Activated CD4-positive, alpha-beta T cell treated with anti-CD3 and anti-CD28 coated beads, Interleukin-10, Interleukin-2, amounts not matched to agents 100 ng/mL and 50 ng/mL, durations not matched to agents 16 hours and 8 hours (primary cell): ENCODE data around the gene FNDC3A.
A peak's percentile ranks its signal among the peaks of the same experiment; 100 is the strongest.
"Not testable (repeated sequence)": the region's sequence is repeated elsewhere in the genome, so short reads cannot be mapped to it uniquely, and the experiment has no call there.

Experiments
- DNase-seq: peaks from one replicate; pipeline ENCODE4 v3.0.0-alpha.2; 2020

Gene FNDC3A

DNA sequence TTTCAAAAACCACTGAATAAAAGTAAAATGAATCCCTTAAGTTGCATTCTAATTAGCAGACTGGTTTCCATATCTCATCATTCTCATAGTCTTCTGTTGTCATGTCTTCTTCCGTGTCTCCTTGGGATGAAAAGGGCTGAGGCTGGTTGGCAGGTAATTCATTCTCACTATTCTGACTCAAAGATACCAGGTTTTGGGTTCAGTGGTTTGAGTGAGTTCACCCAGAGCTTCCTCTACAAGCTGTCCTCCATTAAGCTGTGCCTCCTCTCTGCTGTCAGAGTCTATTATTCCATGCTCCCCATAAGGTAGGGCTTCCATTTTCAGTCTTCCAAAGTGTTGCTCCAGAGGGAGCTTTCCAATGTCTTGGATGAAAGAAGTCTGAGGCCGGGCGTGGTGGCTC, 68.3 kb downstream of the FNDC3A start:
- DNase-seq: peak; percentile 21

DNA sequence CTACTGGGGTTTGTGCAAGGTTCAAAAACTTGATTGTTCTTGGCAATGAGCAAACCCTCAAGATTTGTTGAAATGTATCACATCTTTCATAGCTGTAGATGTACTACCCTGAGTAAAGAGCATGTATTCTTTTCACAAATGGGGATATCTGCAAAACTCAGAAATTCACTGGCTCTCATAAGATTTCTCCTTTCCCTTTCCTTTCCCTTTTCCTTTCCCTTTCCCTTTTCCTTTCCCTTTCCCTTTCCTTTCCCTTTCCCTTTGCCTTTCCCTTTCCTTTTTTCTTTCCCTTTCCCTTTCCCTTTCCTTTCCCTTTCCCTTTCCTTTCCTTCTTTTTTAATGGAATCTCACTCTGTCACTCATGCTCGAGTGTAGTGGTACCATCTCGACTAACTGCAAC, 69.1 kb downstream of the FNDC3A start:
- DNase-seq: no peak

GRCh38 chr13:49046002-49046401, 70.3 kb downstream of the FNDC3A start:
- DNase-seq: no peak

- no peak for DNase-seq
Observed at GRCh38 chr13:49046519-49046918, 70.8 kb downstream of the FNDC3A start.

DNA sequence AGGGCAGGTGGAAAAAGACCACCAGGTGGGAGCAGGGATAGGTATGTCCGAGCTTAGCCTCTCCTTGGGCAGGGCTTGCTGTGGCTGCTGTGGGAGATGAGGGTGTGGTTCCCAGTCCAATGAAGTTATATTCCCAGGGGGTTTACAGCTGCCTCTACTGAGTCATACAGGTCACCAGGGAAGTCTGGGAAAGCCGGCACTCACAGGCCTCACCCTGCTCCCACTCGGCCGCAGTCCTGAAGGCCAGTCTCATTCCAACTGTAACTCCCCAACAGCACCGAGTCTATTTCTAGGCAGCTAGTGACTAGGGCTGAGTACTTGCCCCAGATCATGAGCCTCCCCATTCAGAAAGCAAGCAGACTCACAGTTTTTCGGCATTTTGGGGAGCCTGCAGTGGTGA, 77.1 kb downstream of the FNDC3A start:
- DNase-seq: no peak

DNA sequence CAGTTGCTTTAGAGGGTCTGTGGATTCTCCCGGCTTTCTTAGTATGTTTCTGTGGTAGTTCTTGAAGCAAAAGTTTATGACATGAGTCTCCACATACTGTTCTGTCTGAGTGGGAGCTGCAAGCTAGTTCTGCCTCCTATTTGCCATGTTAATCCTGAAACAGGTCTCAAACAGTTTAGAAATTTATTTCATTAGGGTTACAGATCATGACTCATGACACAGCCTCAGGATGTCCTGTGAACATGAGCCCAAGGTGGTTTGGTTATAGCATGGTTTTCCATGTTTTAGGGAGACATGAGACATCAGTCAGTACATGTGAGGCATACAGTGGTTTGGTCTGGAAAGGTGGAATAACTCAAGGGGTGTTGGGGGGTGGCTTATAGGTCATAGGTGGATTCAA, 77.5 kb downstream of the FNDC3A start:
- DNase-seq: no peak

DNA sequence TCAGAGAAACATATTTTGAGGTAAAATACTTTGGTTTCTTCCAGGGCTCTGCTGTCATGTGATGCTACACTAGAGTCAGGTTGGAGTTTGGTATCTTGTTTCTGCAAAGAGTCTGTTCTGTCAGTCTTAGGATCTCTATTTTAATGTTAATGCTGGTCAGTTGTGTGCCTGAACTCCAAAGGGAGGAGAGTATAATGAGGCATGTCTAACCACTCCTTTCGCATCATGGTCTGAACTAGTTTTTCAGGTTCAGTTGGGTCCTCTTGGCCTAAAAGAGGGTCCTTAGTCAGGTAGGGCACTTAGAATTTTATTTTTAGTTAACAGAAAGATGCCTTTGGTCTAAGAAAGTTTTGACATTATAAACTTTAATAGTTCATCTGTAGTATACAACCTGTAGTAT, 78.2 kb downstream of the FNDC3A start:
- no peak for DNase-seq

DNA sequence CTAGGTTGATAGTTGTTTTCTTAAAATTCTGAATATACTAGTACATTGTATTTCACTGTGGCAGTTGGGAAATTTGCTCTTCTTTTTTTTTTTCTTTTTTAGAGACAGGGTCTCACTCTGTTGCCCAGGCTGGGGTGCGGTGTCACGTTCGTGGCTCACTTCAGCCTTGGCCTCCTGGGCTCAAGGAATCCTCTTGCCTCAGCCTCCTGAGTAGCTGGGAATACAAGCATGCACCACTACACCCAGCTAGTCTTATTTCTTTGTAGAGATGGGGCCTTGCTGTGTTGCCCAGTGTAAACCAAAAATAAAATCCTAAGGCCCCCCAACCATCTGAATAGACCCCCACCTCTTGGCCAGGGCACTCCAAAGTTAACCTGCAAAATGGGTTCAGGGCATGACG, 79.3 kb downstream of the FNDC3A start:
- no peak for DNase-seq

- DNase-seq: no peak
Observed at GRCh38 chr13:49057176-49057575, 81.5 kb downstream of the FNDC3A start.

DNA sequence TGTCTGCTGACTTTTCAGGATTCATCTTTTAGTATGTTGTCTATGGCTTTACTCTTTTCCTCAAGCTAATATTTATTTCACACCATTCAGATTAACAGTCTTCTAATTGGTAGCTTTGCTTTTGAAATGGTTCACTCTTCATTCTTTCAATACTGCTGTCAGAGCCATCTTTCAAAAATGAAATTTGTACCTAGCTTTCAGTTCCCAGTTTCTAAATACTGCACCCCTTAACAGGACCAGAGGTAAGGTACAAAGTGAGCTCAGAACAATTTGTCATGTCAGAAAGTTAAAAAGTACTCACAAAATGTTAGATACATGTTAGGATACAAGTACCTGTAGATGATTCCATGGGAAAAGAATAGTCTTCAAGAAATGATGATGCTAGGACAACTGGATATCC, 83.0 kb downstream of the FNDC3A start:
- DNase-seq: no peak

- DNase-seq: no peak
Observed at GRCh38 chr13:49060678-49061387, 85.1 kb downstream of the FNDC3A start.

DNA sequence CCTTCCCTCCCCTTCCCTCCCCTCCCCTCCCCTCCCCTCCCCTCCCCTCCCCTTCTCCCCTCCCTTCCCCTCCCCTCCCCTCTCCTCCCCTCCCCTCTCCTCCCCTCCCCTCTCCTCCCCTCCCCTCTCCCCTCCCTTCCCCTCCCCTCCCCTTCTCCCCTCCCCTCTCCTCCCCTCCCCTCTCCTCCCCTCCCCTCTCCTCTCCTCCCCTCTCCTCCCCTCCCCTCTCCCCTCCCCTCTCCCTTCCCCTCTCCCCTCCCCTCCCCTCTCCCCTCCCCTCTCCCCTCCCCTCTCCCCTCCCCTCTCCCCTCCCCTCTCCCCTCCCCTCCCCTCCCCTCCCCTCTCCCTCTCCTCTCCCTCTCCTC, 85.7 kb downstream of the FNDC3A start:
- DNase-seq: not testable (repeated sequence)

DNA sequence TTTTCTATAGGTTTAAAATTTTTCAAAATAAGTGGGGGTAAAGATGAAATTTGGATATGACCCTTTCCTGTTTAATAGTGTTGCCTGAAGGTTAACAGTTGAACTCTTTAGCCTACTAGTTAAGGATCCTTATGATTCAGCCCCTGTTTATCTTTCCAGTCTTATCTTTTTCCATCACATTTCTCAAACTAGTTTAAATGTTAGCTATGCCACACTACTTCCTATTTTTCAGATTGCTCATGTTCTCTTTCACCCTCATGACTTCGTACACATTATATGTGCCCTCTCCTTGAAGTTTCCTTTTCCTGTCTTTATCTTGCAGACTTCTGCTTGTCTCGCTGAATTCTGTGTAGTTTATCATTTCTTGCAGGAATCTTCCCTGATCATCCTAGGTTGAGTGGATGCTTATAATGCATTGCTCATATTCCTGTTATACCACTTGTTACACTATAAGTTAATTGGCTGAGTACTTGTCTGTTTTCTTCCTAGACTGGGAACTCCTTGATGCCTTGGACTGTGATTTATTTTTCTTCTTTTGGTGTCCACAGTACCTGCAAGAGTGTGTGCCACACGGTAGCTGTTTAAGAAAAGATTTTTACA, 86.7 kb downstream of the FNDC3A start:
- DNase-seq: no peak

DNA sequence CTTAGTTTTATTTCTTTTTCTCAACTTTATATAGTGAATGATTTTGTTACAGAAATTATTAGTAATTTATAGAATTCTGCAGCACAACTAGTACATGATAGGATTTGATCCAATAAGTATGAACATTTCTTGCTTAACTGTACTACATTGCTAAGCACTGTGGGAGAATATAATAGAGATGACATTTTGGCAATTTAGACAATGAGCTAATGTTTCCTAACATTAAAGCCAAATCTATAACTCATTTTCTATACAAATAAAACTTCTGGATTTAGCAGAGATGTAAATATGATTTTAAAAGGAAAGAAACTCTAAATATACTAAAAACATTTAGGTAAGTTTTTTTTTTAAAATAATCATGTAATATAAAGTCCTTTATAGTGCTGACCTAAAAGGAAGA, 87.3 kb downstream of the FNDC3A start:
- DNase-seq: no peak

DNA sequence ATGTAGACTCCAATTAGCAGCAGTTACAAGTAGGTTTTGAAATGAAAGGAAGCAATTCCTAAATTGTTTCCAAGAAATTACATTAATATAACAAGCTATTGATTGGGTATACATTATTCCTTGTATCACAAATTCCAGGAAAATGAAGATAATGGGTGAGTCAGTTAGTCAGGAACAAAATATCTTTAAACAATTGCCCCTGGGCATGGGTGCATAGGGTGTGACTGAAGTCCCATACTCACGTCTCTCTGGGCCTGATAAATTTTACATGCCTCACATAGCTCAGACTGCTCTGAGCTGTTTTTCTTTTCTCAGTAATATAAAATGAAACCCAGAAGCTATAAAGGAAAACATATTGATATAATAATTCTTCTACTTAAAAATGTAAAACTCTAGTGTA, 87.8 kb downstream of the FNDC3A start:
- no peak for DNase-seq

DNA sequence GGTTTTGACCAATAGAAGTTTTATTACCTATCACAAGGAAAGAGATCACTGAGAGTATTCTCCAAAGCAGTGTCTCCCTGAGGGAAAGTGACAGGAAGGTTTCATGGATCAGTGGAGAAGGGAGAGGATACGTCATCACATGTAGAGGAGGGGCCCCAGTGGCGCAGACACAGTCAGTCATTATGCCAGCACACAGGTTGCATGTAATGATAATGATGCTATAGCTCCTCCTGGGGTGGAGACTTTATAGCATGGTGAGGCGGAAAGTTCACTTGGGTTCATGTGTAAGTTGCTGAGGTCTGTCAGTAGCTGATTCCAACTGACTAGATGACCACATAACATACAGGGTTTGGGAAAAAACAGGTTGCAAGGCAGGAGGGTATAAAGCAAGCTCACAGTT, 88.8 kb downstream of the FNDC3A start:
- no peak for DNase-seq

DNA sequence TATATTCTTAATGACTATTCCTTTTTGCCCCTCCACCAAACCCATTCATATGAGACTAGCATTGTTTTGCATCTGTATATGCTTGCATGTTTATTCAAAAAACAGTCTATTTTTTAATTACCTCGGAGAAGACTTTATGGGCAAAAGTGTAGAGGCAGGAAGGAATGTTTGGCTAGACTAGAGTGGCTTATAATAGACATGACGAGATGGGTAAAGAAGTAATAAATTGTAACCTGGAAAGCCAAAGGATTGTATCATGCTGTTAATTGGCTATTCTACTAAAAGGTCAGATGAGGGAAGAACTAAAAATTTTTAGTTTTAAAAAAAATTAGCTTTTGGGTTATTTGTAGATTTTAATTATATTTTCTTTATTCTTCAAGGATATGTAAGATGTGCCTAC, 91.1 kb downstream of the FNDC3A start:
- DNase-seq: no peak

DNA sequence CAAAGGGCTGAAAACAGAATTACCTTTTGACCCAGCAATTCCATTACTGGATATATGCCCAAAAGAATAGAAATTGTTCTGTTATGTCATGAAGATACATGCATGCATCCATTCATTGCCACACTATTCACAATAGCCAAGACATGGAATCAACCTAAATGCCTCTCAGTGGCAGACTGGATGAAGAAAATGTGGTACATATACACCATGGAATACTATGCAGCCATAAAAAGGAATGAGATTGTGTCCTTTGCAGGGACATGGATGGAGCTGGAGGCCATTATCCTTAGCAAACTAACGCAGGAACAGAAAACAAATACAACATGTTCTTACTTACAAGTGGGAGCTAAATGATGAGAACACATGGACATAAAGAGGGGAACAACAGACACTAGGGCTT, 92.8 kb downstream of the FNDC3A start:
- not testable (repeated sequence) for DNase-seq

- not testable (repeated sequence) for DNase-seq
Observed at GRCh38 chr13:49070021-49070420, 94.3 kb downstream of the FNDC3A start.

DNA sequence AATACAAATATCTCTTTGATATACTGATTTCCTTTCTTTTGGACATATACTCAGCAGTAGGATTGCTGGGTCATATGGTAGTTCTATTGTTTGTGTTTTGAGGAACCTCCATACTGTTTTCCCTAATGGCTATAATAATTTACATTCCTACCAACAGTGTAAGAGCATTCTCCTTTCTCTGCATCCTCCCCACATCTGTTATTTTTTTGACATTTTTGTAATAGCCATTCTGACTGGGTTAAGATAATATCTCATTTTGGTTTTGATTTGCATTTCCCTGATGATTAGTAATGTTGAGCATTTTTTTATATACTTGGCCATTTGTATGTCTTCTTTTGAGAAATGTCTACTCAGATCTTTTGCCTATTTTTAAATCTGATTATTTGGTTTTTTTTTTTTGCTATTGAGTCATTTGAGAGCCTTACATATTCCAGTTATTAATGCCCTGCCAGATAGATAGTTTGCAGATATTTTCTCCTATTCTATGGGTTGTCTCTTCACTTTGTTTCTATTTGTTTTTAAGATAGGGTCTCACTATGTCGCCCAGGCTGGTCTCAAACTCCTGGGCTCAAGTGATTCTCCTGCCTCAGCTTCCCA, 95.7 kb downstream of the FNDC3A start:
- no peak for DNase-seq

DNA sequence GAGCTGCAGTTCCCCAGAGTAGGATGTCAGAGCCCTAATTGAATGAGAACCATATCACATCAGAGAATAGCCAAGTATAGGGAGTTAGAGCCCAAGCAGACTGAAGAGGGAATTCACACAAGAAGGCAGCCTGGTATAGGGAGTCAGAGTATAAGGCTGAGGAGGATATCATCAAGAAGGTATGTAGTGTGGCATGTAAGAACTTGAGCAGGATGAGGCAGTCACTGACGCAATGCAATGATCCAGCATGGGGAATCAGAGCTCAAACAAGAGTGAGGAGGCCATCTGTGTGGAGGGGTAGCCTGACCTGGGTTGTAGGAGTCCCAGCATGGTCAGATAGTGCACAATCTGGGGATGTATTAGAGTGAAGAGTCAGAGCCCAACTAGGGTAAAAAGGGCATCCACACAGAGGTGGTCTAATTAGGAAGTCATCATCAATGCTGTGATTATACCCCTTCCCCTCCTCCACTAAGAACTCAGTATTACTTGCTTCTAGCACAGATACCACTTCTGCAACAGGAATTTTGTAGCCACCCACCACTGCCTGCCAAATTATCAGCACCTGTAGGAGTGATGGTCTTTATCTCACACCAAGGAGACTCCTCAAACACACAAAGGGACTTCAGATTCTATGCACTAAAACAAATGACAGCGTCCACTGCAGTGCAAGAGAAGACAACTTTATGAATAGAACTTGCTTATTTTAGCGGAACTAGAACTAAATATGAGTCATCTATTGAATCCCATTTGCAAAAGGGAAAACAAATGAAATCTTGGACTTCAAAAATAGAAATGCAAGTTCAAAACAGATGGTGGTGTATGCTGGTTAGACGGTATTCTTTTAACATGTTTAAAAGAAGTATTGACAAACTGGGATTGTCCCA, 107.2 kb downstream of the FNDC3A start:
- DNase-seq: no peak

DNA sequence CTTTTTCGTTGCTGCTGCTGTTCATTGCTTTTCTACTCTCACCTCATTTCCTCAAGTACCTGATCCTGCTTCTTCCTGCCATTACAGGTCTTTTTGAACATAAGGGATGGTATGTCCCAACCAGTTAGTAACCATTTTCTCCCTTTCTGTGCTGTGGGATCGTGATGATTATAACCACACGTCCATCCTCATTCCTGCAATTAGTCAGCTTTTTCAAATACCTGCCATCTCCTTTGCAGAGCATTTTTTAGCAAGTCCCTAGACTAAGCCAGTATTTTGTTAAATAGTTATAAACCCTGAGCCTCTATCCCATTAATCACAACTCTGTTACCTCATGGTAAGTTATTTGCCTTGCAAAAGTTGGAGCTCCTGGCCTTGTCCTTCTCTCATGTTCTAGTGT, 109.2 kb downstream of the FNDC3A start:
- peak; percentile 20 for DNase-seq

DNA sequence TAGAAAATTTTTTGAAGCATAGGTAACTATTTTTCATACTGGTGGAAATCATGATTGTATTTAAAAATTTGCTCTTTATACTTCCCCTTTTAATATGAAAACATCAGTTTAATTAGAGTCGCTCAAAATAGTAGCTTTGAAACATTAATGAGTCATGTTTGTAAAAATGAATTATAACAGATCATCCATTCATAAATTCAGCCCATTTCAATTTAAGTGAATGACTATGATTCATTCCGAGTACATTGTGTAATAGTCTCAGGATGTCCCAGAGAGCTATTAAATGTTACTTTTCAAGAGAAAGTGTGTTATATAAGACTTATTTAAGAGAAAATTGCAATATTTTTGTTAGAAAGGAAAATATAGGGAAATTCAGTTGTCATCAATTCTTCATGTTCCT, 111.0 kb downstream of the FNDC3A start:
- DNase-seq: no peak

DNA sequence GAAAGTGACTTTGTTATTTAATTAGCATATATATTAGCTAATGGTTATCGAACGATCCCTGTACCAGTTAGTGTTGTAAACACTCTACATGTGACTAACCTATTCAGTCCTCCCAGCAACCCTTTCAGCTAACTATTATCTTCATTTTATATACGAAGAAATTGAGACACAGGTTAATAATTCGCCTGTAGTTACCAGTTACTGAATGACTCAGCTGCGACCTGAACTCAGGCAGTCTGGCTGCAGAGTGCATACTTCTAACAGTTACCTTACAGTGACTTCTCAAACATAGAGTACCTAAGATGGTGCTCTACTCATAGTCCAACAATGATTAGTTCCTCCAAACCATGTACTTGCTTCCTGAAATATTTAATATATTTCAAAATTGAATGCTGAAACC, 117.7 kb downstream of the FNDC3A start:
- no peak for DNase-seq
